Large intestine (tissue), 3 donors: ENCODE measurements around the gene ACOXL. TPM values are rescaled to one million over a fixed set of nuclear protein-coding genes. Genes with fewer than 3 reads are reported as not detected.

ENCODE experiments used
- DNase-seq, 2 donors: peaks; one replicate each; pipeline versions ENCODE4 v3.0.0 to v3.0.0-alpha.2; 2013
- H3K27ac ChIP-seq: one replicate; pipeline ENCODE4 v1.5.1; 2013; ENCODE audit warnings: low read length
- H3K27me3 ChIP-seq: 2 replicates; pipeline ENCODE4 v1.6.1; 2013; ENCODE audit warnings: low read length; ENCODE audit not compliant: control insufficient read depth, insufficient read depth
- H3K36me3 ChIP-seq: 2 replicates; pipeline ENCODE4 v1.6.1; 2013; ENCODE audit warnings: low read length; ENCODE audit not compliant: control insufficient read depth, insufficient read depth
- H3K4me1 ChIP-seq: one replicate; pipeline ENCODE4 v1.6.1; 2013; ENCODE audit warnings: low read length; ENCODE audit not compliant: control insufficient read depth, insufficient read depth
- H3K4me3 ChIP-seq: one replicate; pipeline ENCODE4 v1.5.1; 2013; ENCODE audit warnings: low read length
- H3K9me3 ChIP-seq: one replicate; pipeline ENCODE4 v1.6.1; 2013; ENCODE audit warnings: mild to moderate bottlenecking, low read depth, low read length, moderate library complexity; ENCODE audit not compliant: control insufficient read depth
- WGBS: methylation state at CpG from one replicate; pipeline ENCODE4 v1.1.5; 2013; ENCODE audit warnings: low lambda C conversion rate; ENCODE audit not compliant: insufficient coverage; 5-methylcytosine and 5-hydroxymethylcytosine counted together
- polyA plus RNA-seq: library from polyadenylated mRNA; unstranded; fragments of 120-200 nt; gene quantifications from one replicate; pipeline ENCODE4 v1.2.1, GENCODE V29; 2013

The ACOXL gene
- polyA plus RNA-seq, 1 donor = 0.07 TPM

GRCh38 chr2:110873597-110874452 is 141.5 kb downstream of the ACOXL start:
- no peaks in the 10 kb centered on the region for H3K27me3 ChIP-seq
- no peaks in the 10 kb centered on the region for H3K4me1 ChIP-seq
- no peaks in the 10 kb centered on the region for H3K9me3 ChIP-seq
- no peak overlapping the region for H3K4me3 ChIP-seq
- WGBS = no CpG with 5 or more reads among the region's 17 CpGs
- DNase-seq = no peak
- no peaks in the 10 kb centered on the region for H3K36me3 ChIP-seq
- H3K27ac ChIP-seq = no peak overlapping the region

- DNase-seq = no peak
Observed at GRCh38 chr2:110874453-110875383, 142.3 kb downstream of the ACOXL start.

GRCh38 chr2:110875384-110875725 is 143.0 kb downstream of the ACOXL start:
- H3K9me3 ChIP-seq = no peaks in the 10 kb centered on the region
- no peak overlapping the region for H3K27ac ChIP-seq
- H3K4me1 ChIP-seq = no peaks in the 10 kb centered on the region
- no peaks in the 10 kb centered on the region for H3K27me3 ChIP-seq
- no peak for DNase-seq
- no peak overlapping the region for H3K4me3 ChIP-seq
- WGBS = no CpG with 5 or more reads among the region's 6 CpGs
- H3K36me3 ChIP-seq = no peaks in the 10 kb centered on the region

More at GRCh38 chr2:110874453-110875383, 142.3 kb downstream of the ACOXL start:
- no peaks in the 10 kb centered on the region for H3K4me1 ChIP-seq
- H3K27me3 ChIP-seq = no peaks in the 10 kb centered on the region
- H3K27ac ChIP-seq = no peak overlapping the region
- no peaks in the 10 kb centered on the region for H3K36me3 ChIP-seq
- H3K4me3 ChIP-seq = no peak overlapping the region
- no peaks in the 10 kb centered on the region for H3K9me3 ChIP-seq
- WGBS = no CpG with 5 or more reads among the region's 24 CpGs

- no peaks in the 10 kb centered on the region for H3K9me3 ChIP-seq
- WGBS = 100% methylated on average over 1 of the region's 18 CpGs
- no peaks in the 10 kb centered on the region for H3K36me3 ChIP-seq
- H3K27me3 ChIP-seq = no peaks in the 10 kb centered on the region
- H3K27ac ChIP-seq = no peak overlapping the region
- H3K4me3 ChIP-seq = no peak overlapping the region
- no peaks in the 10 kb centered on the region for H3K4me1 ChIP-seq
- no peak for DNase-seq
Observed at GRCh38 chr2:110876167-110876999, 144.0 kb downstream of the ACOXL start.

- H3K27me3 ChIP-seq = no peaks in the 10 kb centered on the region
- no peaks in the 10 kb centered on the region for H3K9me3 ChIP-seq
- WGBS = 61% methylated on average over 3 of the region's 18 CpGs
- H3K36me3 ChIP-seq = no peaks in the 10 kb centered on the region
- no peaks in the 10 kb centered on the region for H3K4me1 ChIP-seq
- DNase-seq = no peak
- no peak overlapping the region for H3K4me3 ChIP-seq
- H3K27ac ChIP-seq = no peak overlapping the region
Observed at GRCh38 chr2:110877031-110877827, 144.9 kb downstream of the ACOXL start.

GRCh38 chr2:110878150-110878549 is 145.8 kb downstream of the ACOXL start:
- 100% methylated on average over 1 of the region's 3 CpGs for WGBS
- Histone ChIP-seq H3K4me3 (no peak overlapping the region), H3K9me3 (no peaks in the 10 kb centered on the region), H3K27me3 (no peaks in the 10 kb centered on the region), H3K4me1 (no peaks in the 10 kb centered on the region), H3K36me3 (no peaks in the 10 kb centered on the region), H3K27ac (no peak overlapping the region)
- no peak for DNase-seq

GRCh38 chr2:110881908-110882307 is 149.5 kb downstream of the ACOXL start:
- DNase-seq = no peak
- no peak overlapping the region for H3K4me3 ChIP-seq
- no peak overlapping the region for H3K27ac ChIP-seq
- H3K36me3 ChIP-seq = no peaks in the 10 kb centered on the region
- no peaks in the 10 kb centered on the region for H3K9me3 ChIP-seq
- H3K27me3 ChIP-seq = no peaks in the 10 kb centered on the region
- no CpG with 5 or more reads among the region's 6 CpGs for WGBS
- no peaks in the 10 kb centered on the region for H3K4me1 ChIP-seq

GRCh38 chr2:110883406-110883805 is 151.0 kb downstream of the ACOXL start:
- no CpG with 5 or more reads among the region's 1 CpG for WGBS
- H3K9me3 ChIP-seq = no peaks in the 10 kb centered on the region
- H3K4me3 ChIP-seq = no peak overlapping the region
- H3K27ac ChIP-seq = no peak overlapping the region
- H3K4me1 ChIP-seq = no peaks in the 10 kb centered on the region
- no peaks in the 10 kb centered on the region for H3K27me3 ChIP-seq
- no peaks in the 10 kb centered on the region for H3K36me3 ChIP-seq
- no peak for DNase-seq

GRCh38 chr2:110885256-110885655 is 152.9 kb downstream of the ACOXL start:
- Histone ChIP-seq H3K36me3 (no peaks in the 10 kb centered on the region), H3K4me3 (no peak overlapping the region), H3K27me3 (no peaks in the 10 kb centered on the region), H3K27ac (no peak overlapping the region), H3K4me1 (no peaks in the 10 kb centered on the region), H3K9me3 (no peaks in the 10 kb centered on the region)
- DNase-seq = no peak
- WGBS = 84% methylated on average over 2 of the region's 4 CpGs
